ENCODE results near the gene SULT4A1.

- TF ChIP-seq CTCF (IDR thresholded peaks at IDR 0.05) (no peak), POLR2A (IDR thresholded peaks at IDR 0.05) (no peak), EP300 (IDR thresholded peaks at IDR 0.05) (no peak)
Measured at GRCh38 chr22:43901976-43902643, 39.8 kb upstream of the SULT4A1 start.
